Progenitor cell of endocrine pancreas (in vitro differentiated cells): Measurements from ENCODE around the gene SLC5A10. TPM values are rescaled to one million over a fixed set of nuclear protein-coding genes. Genes with fewer than 3 reads are reported as not detected.

Experiments
- DNase-seq: peaks from one replicate; pipeline ENCODE4 v3.0.0; 2021; ENCODE audit warnings: low spot score; ENCODE audit not compliant: unreplicated experiment
- H3K27ac Mint-ChIP-seq: 2 replicates; pipeline ENCODE4 v1.8.0; 2021; ENCODE audit warnings: mild to moderate bottlenecking, moderate library complexity, mixed read lengths
- H3K27me3 Mint-ChIP-seq: 2 replicates; pipeline ENCODE4 v1.8.0; 2021; ENCODE audit warnings: mixed read lengths
- H3K36me3 Mint-ChIP-seq: 2 replicates; pipeline ENCODE4 v1.8.0; 2022; ENCODE audit warnings: mixed read lengths; ENCODE audit not compliant: insufficient read depth
- H3K4me1 Mint-ChIP-seq: 2 replicates; pipeline ENCODE4 v1.8.0; 2021; ENCODE audit warnings: low read depth, mixed read lengths
- H3K4me3 Mint-ChIP-seq: 2 replicates; pipeline ENCODE4 v1.8.0; 2021; ENCODE audit warnings: low read depth, mild to moderate bottlenecking, moderate library complexity, mixed read lengths
- H3K9me3 Mint-ChIP-seq: 2 replicates; pipeline ENCODE4 v1.8.0; 2021; ENCODE audit warnings: low read depth, mixed read lengths
- total RNA-seq: library from RNA; stranded (reverse); gene quantifications from 2 replicates; pipeline ENCODE4 v1.2.1, GENCODE V29; 2021
- TF ChIP-seq, protein P1 (sequence below): fragments of 200-600 bp; sonication (generic); IDR thresholded peaks from one replicate; pipeline ENCODE4 v1.5.0; 2021; ENCODE audit warnings: antibody characterized with exemption, mild to moderate bottlenecking; ENCODE audit not compliant: unreplicated experiment

SLC5A10 gene
- total RNA-seq, 1 donor from 2014 or later, result not detected

DNA sequence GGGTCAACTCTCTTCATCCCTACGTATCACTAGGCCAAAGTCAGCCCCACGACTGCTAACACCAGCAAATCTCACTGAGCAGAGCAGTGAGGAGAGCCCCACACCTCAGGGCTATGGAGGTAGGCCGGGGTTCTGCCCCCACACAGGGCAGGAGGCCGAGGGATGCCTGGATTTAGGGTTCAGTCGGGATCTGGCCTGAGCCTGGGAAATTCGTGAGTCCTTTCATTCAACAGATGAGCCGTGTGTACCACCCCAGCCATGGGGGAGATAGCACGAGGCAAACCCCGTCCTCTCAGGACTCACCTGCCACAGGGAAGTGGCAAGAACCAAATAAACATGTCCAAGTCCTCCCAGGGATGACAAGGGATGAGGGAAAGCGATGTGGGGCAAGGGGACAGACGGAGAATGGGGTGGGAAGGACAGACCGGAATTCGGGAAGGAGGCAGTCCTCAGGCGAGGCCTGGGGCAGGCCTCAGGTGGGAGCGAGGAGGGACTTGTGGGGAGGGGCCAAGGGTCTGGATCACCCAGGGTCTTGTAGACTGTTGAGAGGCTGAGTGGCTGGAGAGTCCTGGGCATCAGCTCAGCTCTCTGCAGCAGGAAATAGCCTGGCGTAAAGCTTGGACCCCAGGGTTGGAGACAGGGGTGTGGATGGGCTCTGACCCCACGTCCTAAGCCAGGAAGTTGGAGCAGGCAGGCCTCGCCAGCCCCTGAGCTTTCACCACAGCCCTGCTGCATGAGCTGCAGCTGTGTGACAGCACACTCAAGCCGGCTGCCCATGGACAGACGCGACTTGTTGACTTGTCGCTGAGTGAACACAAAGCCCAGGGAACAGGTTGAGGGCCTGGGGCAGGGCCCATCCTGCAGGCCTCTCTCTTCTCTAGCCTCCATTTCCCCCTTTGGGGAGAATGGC, 60.5 kb downstream of the SLC5A10 start:
- Mint-ChIP-seq H3K36me3 (no peaks in the 10 kb centered on the region), H3K4me3 (no peak overlapping the region), H3K27ac (no peak overlapping the region), H3K27me3 (peaks cover 10% of the 10 kb centered on the region), H3K4me1 (peaks cover 4% of the 10 kb centered on the region), H3K9me3 (no peaks in the 10 kb centered on the region)
- TF ChIP-seq, protein P1, sequence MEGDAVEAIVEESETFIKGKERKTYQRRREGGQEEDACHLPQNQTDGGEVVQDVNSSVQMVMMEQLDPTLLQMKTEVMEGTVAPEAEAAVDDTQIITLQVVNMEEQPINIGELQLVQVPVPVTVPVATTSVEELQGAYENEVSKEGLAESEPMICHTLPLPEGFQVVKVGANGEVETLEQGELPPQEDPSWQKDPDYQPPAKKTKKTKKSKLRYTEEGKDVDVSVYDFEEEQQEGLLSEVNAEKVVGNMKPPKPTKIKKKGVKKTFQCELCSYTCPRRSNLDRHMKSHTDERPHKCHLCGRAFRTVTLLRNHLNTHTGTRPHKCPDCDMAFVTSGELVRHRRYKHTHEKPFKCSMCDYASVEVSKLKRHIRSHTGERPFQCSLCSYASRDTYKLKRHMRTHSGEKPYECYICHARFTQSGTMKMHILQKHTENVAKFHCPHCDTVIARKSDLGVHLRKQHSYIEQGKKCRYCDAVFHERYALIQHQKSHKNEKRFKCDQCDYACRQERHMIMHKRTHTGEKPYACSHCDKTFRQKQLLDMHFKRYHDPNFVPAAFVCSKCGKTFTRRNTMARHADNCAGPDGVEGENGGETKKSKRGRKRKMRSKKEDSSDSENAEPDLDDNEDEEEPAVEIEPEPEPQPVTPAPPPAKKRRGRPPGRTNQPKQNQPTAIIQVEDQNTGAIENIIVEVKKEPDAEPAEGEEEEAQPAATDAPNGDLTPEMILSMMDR, result no peak
- DNase-seq, result no peak

DNA sequence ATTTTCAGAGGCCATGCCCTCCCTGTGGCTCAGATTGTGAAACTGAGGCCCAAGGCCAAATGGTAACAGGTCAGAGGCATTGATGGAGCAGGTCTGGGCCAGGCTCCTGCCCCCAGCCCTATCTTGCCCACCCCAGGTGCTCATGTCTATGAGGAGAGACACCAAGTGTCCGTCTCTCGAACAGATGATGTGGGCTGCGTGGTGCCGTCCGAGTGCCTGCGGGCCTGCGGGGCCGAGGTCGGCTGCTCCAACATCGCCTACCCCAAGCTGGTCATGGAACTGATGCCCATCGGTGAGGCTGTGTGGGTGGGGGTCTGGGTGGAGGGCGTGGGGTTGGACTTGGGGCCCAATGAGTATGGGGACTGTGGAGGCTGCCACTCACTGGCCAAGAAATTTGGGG, 61.3 kb downstream of the SLC5A10 start:
- Mint-ChIP-seq H3K4me3 (no peak overlapping the region), H3K27ac (no peak overlapping the region), H3K4me1 (peaks cover 4% of the 10 kb centered on the region), H3K9me3 (no peaks in the 10 kb centered on the region), H3K36me3 (no peaks in the 10 kb centered on the region), H3K27me3 (peaks cover 10% of the 10 kb centered on the region)
- TF ChIP-seq, protein P1, result no peak
- DNase-seq, result no peak

DNA sequence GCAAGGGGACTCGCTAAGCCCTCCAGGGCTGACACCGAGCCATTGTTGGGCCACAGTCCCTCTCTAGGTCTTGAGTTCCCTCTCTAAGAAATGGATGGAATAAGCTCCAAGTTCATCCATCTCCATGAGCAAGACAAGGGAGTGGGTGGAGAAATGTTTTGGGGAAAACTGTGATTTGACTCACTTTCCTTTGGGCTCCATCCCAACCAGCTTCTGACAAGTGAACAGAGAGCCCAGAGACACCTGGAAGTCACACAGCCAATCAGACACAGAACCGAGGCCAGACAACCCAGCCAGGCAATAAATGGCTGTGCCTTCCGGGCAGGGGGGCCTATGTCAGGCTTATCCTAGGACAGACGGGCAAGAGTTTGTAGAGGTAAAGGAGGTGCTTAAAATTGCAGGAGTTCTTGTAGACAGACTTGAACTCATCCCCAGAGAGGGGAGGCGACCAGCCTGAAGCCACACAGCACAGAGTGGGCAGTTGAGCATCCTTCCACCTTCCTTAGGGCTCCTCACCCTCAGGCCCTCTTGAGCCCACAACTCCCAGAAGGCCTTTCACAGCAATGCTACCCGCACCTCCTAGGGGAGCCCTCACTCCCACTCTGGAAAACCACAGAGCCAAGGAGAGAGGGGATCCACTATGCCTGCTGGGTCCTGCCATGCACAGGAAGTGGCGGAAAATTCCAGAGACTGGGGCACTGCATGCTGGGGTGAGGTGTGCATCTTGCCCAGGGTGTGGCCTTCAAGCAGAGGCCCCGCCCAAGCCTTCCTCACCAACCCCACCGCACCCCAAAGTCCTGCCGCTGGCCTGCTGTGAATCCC, 62.1 kb downstream of the SLC5A10 start:
- Mint-ChIP-seq H3K9me3 (no peaks in the 10 kb centered on the region), H3K27me3 (peaks cover 14% of the 10 kb centered on the region), H3K36me3 (no peaks in the 10 kb centered on the region), H3K4me1 (peaks cover 4% of the 10 kb centered on the region), H3K4me3 (no peak overlapping the region), H3K27ac (peak overlapping the region; percentile 59)
- TF ChIP-seq, protein P1, result no peak
- DNase-seq, result no peak

DNA sequence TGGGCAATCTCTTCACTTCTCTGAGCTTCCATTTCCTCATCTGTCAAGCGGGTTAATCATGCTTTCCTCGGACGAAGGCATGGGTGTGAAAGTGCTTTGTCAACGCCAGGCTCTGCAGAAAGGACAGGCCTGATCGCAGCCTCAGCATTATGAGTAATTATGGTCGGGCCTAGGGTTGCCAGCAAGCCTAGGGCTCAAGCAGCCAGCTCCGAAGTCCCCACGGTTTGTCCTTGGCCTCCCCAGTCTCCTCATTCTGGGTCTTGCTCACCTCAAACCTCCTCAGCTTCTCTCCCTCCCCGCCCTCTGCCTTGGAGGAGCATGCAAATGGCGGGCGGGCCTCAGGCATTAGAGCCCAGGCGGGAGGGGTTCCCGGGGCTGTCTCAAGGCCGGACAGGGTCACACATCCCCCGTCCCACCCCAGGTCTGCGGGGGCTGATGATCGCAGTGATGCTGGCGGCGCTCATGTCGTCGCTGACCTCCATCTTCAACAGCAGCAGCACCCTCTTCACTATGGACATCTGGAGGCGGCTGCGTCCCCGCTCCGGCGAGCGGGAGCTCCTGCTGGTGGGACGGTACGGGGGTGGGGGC, 62.8 kb downstream of the SLC5A10 start:
- H3K9me3 Mint-ChIP-seq, result no peaks in the 10 kb centered on the region
- no peaks in the 10 kb centered on the region for H3K36me3 Mint-ChIP-seq
- no peak overlapping the region for H3K27ac Mint-ChIP-seq
- TF ChIP-seq, protein P1, result no peak
- peaks cover 4% of the 10 kb centered on the region for H3K4me1 Mint-ChIP-seq
- no peak for DNase-seq
- H3K4me3 Mint-ChIP-seq, result no peak overlapping the region
- H3K27me3 Mint-ChIP-seq, result peaks cover 14% of the 10 kb centered on the region

DNA sequence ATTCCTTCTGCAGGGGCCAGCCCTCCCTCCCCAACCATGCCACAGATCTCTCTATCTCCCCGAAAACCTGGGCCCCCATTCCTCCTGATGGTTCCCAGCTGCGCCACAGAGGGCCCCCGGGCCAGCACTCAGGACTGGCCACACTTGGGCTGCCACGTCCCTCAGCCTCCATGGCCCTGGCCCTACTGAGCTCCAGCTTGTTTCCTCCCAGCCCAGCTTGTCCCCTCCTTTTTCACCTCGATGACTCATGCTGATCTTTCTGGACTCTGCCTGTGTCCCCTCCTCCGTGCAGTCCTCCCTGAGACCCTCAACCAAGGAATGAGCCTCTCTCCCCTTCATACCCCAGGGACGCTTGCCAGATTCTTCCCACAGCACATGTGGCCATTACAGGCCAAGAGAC, 63.5 kb downstream of the SLC5A10 start:
- Mint-ChIP-seq H3K9me3 (no peaks in the 10 kb centered on the region), H3K4me1 (peaks cover 4% of the 10 kb centered on the region), H3K4me3 (no peak overlapping the region), H3K36me3 (no peaks in the 10 kb centered on the region), H3K27ac (peak overlapping the region; percentile 10), H3K27me3 (peaks cover 16% of the 10 kb centered on the region)
- TF ChIP-seq, protein P1, result no peak
- DNase-seq, result no peak
